Activated B cell treated with CpG ODN at 0.5 μM for 24 hours (primary cell): ENCODE measurements around the gene CEP290. TPM values are rescaled to one million over a fixed set of nuclear protein-coding genes. Genes with fewer than 3 reads are reported as not detected.
"Not testable (repeated sequence)": the region's sequence is repeated elsewhere in the genome, so short reads cannot be mapped to it uniquely, and the experiment has no call there.

ENCODE experiments used
- ATAC-seq: fragments of 200-7000 bp; cut with Tn5 transposase; one replicate; pipeline ENCODE4 v1.10.0; 2021; ENCODE audit warnings: low read depth, mild to moderate bottlenecking, moderate library complexity
- CTCF ChIA-PET: fragments of 350-600 bp; sonication (Branson Sonifier 250); formaldehyde crosslinking; loops from one replicate; lab custom pipeline; 2021; ENCODE audit warnings: antibody characterized with exemption; lab: Charles Lee
- POLR2A ChIA-PET: fragments of 350-600 bp; sonication (Branson Sonifier 250); formaldehyde crosslinking; loops from one replicate; lab custom pipeline; 2021; ENCODE audit warnings: antibody characterized with exemption; lab: Charles Lee
- DNase-seq: peaks from one replicate; pipeline ENCODE4 v3.0.0; 2022
- H3K27ac Mint-ChIP-seq: one replicate; pipeline ENCODE4 v1.8.0; 2020; ENCODE audit warnings: mixed read lengths
- H3K27me3 Mint-ChIP-seq: one replicate; pipeline ENCODE4 v1.8.0; 2021; ENCODE audit warnings: mixed read lengths
- H3K36me3 Mint-ChIP-seq: one replicate; pipeline ENCODE4 v1.8.0; 2021; ENCODE audit warnings: low read depth, mixed read lengths
- H3K4me1 Mint-ChIP-seq: one replicate; pipeline ENCODE4 v1.8.0; 2021; ENCODE audit warnings: mixed read lengths
- H3K4me3 Mint-ChIP-seq: one replicate; pipeline ENCODE4 v1.8.0; 2020; ENCODE audit warnings: mild to moderate bottlenecking, mixed read lengths
- H3K9me3 Mint-ChIP-seq: one replicate; pipeline ENCODE4 v1.8.0; 2020; ENCODE audit warnings: mixed read lengths
- CTCF ChIP-seq: fragments of 200-600 bp; IDR thresholded peaks from one replicate; pipeline ENCODE4 v1.8.0; 2022; ENCODE audit warnings: antibody characterized with exemption, mild to moderate bottlenecking
- intact Hi-C: fragments of 100-400 bp; cut with micrococcal nuclease; formaldehyde crosslinking; loops from one replicate; pipeline ENCODE4 v1.15.1; 2024
- total RNA-seq: library from RNA; stranded (reverse); gene quantifications from 2 replicates; pipeline ENCODE4 v1.2.3, GENCODE V29; 2022

Gene CEP290
- total RNA-seq, 1 donor from 2014 or later: 15.0 TPM

DNA sequence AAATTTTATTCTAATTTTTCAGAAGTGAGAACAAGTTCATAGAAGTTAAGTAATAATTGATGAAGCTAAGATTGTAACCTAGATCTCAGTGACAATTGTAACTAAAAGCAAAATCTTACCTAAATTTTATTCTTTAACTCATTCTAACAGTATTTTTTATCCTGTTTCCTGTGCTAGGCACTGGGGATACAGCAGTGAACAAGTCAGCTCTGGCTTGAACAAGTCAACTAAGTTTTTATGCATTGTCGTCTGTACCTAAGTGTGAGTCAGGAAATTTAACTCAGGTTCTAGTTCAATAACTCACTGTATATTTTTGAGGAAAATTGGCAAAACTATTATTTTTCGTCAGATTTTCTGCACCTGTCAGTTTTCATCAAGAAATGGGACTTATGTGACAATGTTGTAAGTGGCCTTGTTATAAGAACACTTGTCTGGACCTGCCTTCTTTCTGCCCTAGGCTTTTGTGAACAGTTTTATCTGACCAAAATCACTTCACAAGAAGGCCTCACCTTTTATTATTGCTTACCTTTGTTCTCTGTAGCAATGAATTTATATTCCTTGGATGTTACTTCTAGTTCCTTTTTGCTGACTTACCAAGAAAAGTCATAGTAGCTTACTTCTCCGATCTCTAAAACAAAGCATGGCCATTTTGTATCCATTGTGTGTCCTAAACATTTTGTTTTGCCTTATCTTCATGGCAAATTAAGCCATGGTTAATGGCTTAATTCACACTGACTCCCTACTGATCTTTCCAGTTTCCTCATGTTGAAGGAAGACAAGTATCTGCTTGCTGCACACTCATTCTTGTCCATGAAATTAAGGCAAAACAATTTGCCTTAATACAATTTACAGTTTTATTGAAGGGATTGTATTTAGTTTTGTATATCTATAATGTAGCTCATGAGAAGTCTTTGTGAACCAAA is 2.9 kb upstream of the CEP290 start:
- Mint-ChIP-seq H3K4me3 (peak overlapping the region; percentile 11), H3K9me3 (no peaks in the 10 kb centered on the region)
- intact Hi-C loops: loop anchor here (5.0 kb wide), 1 partner anchor 1207 kb away; the partner anchor contains the start of gene DUSP6

DNA sequence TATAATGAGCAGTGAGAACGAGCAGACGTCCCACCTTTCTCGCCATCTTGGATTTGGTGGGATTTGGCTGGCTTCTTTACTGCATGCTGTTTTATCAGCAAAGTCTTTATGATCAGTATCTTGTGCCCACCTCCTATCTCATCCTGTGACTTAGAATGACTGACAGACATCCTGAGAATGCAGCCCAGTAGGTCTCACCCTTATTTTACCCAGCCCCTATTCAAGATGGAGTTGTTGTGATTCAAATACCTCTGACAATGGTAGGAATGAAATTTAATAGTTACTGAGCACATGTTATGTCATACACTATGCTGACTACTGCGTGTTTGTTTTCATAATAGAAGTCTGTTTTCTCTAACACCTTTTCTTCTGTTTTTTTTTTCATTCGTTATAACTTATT is 2.1 kb upstream of the CEP290 start:
- Mint-ChIP-seq H3K9me3 (no peaks in the 10 kb centered on the region), H3K36me3 (peaks cover 21% of the 10 kb centered on the region), H3K4me3 (peak overlapping the region; percentile 11), H3K27me3 (no peaks in the 10 kb centered on the region), H3K4me1 (peaks cover 30% of the 10 kb centered on the region), H3K27ac (no peak overlapping the region)
- ATAC-seq (no peak), DNase-seq (no peak)
- intact Hi-C loops: loop anchor here (5.0 kb wide), 1 partner anchor 1208 kb away; the partner anchor contains the start of gene DUSP6
- ChIA-PET CTCF (no interaction called here), POLR2A (no interaction called here)
- no peak for TF ChIP-seq CTCF

More for the DNA sequence above, 2.9 kb upstream of the CEP290 start:
- CTCF ChIA-PET: no interaction called here
- Mint-ChIP-seq H3K27ac (no peak overlapping the region), H3K4me1 (peaks cover 30% of the 10 kb centered on the region), H3K36me3 (peaks cover 19% of the 10 kb centered on the region), H3K27me3 (no peaks in the 10 kb centered on the region)
- TF ChIP-seq CTCF: no peak
- POLR2A ChIA-PET: no interaction called here
- ATAC-seq: no peak
- DNase-seq: no peak

DNA sequence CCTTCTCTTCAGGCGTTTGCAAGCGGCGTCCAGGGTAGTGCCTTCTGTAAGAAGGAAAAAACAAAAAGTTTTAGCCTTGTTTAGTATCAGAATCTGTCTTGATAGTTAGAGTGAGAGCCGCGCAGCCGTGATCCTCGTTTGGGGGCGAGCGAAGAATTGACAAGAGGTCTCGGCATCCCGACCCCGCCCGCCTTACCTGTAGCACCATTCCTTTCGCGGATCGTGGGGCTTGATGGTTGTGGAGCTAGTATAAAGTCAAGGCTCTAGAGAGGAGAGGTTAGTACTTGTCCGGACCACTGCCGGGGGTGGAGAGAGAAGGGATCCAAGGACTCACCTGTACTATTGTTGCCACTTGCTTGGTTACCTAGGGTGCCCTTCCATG is 713 bp upstream of the CEP290 start:
- intact Hi-C loops: loop anchor here (1.0 to 5.0 kb wide), 2 partner anchors 107 to 1210 kb away; partner anchors contain the start of gene DUSP6
- no peak for TF ChIP-seq CTCF
- ChIA-PET POLR2A (interaction anchor here (1.0 to 2.3 kb wide), 3 partner anchors 20 to 1383 kb away, joined by 3 to 8 read pairs (median 7); partner anchors contain the start of gene POC1B), CTCF (no interaction called here)
- DNase-seq: no peak
- no peaks in the 10 kb centered on the region for H3K9me3 Mint-ChIP-seq
- no peaks in the 10 kb centered on the region for H3K27me3 Mint-ChIP-seq
- peaks cover 29% of the 10 kb centered on the region for H3K36me3 Mint-ChIP-seq
- peak overlapping the region; percentile 96 for H3K27ac Mint-ChIP-seq
- no peak for ATAC-seq
- H3K4me1 Mint-ChIP-seq: peaks cover 30% of the 10 kb centered on the region
- H3K4me3 Mint-ChIP-seq: peak overlapping the region; percentile 98

DNA sequence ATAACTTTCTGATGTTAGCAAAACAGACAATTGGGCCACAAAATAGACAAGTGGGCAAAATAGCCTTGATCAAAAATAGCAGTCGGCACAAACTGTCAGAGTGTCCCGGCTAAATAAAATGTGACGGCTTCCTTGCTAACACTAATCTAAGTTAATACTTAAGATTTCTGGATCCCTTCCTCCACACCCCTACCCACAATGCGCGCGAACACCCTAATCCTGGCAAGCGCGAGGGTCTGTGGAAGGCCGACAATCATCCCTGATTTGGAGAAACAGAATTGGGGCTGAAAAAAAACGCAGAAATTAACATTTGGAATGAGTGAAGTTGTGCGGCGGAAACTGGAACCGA is 489 bp downstream of the CEP290 start:
- peaks cover 30% of the 10 kb centered on the region for H3K4me1 Mint-ChIP-seq
- POLR2A ChIA-PET: interaction anchor here (0.8 to 2.3 kb wide), 4 partner anchors 9 to 1384 kb away, joined by 3 to 8 read pairs (median 5); partner anchors contain the start of gene POC1B

GRCh38 chr12:88139711-88140110 is 2.2 kb downstream of the CEP290 start:
- H3K27ac Mint-ChIP-seq, H3K4me3 Mint-ChIP-seq, H3K27me3 Mint-ChIP-seq, POLR2A ChIA-PET, ATAC-seq, H3K9me3 Mint-ChIP-seq, CTCF ChIA-PET, DNase-seq: not testable (repeated sequence)
- Mint-ChIP-seq H3K4me1 (peaks cover 26% of the 10 kb centered on the region), H3K36me3 (peaks cover 46% of the 10 kb centered on the region)
- intact Hi-C loops: loop anchor here (2.0 to 5.0 kb wide), 2 partner anchors 13 to 1213 kb away; partner anchors contain the start of gene DUSP6

More for the DNA sequence above, 489 bp downstream of the CEP290 start:
- no peaks in the 10 kb centered on the region for H3K9me3 Mint-ChIP-seq
- CTCF ChIA-PET: no interaction called here
- peaks cover 37% of the 10 kb centered on the region for H3K36me3 Mint-ChIP-seq
- H3K4me3 Mint-ChIP-seq: peak overlapping the region; percentile 98
- DNase-seq (no peak), ATAC-seq (no peak)
- intact Hi-C loops: loop anchor here (1.0 to 5.0 kb wide), 3 partner anchors 15 to 1385 kb away; partner anchors contain the start of genes DUSP6 and POC1B
- H3K27me3 Mint-ChIP-seq: no peaks in the 10 kb centered on the region
- H3K27ac Mint-ChIP-seq: peak overlapping the region; percentile 96
- no peak for TF ChIP-seq CTCF

DNA sequence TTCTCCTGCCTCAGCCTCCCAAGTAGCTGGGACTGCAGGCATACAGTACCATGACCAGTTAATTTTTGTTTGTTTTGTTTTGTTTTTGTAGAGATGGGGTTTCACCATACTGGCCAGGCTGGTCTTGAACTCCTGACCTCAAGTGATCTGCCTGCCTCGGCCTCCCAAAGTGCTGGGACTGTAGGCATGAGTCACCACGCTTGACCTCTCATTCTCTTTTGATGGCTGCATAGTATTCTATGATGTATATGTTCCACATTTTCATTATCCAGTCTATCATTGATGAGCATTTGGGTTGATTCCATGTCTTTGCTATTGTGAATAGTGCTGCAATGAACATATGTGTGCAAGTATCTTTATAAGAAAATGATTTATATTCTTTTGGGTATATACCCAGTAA is 8.7 kb downstream of the CEP290 start:
- H3K4me1 Mint-ChIP-seq, ATAC-seq, DNase-seq, intact Hi-C loops, H3K4me3 Mint-ChIP-seq, CTCF ChIA-PET, H3K9me3 Mint-ChIP-seq, H3K27ac Mint-ChIP-seq, H3K27me3 Mint-ChIP-seq: not testable (repeated sequence)
- POLR2A ChIA-PET: interaction anchor here (1.5 kb wide), 1 partner anchor 9 kb away, joined by 3 read pairs; the partner anchor contains the start of genes CEP290 and TMTC3
- peaks cover 56% of the 10 kb centered on the region for H3K36me3 Mint-ChIP-seq
